B cell (primary cell): ENCODE data around the gene MALRD1. TPM values are rescaled to one million over a fixed set of nuclear protein-coding genes. Genes with fewer than 3 reads are reported as not detected.

Experiments used
- ATAC-seq: fragments of 200-7000 bp; cut with Tn5 transposase; one replicate; pipeline ENCODE4 v1.10.0; 2021; ENCODE audit warnings: low read depth, mild to moderate bottlenecking, moderate number of reproducible peaks, moderate library complexity
- CTCF ChIA-PET: fragments of 350-600 bp; sonication (Branson Sonifier 250); formaldehyde crosslinking; loops from one replicate; lab custom pipeline; 2021; ENCODE audit warnings: antibody characterized with exemption, inconsistent platforms; lab: Charles Lee
- POLR2A ChIA-PET: fragments of 350-600 bp; sonication (Branson Sonifier 250); formaldehyde crosslinking; loops from one replicate; lab custom pipeline; 2021; ENCODE audit warnings: antibody characterized with exemption; lab: Charles Lee
- DNase-seq: peaks from one replicate; pipeline ENCODE4 v3.0.0; 2013
- H2AFZ ChIP-seq: 2 replicates; pipeline ENCODE4 v1.6.1; 2012; ENCODE audit warnings: mild to moderate bottlenecking, low read depth, low read length; ENCODE audit not compliant: insufficient read depth, poor library complexity, severe bottlenecking
- H3K27ac ChIP-seq, 2 donors: 1 replicate in 1 of 2; 2 replicates in 1 of 2; pipeline ENCODE4 v1.5.1; 2012 to 2013; ENCODE audit warnings: low read length in 2 of 2, mild to moderate bottlenecking in 2 of 2, moderate library complexity in 1 of 2
- H3K27me3 ChIP-seq, 4 experiments: fragments of 200-600 bp in 1 of 4; sonication (generic) in 1 of 4; replicated peaks in 1 of 4; 1 replicate in 2 of 4; 2 replicates in 2 of 4; pipeline versions ENCODE4 v1.6.1 to v1.7.0; 2013 to 2016; ENCODE audit warnings: low read length in 3 of 4, mild to moderate bottlenecking in 2 of 4, mixed read lengths in 1 of 4, moderate library complexity in 1 of 4; ENCODE audit not compliant: insufficient read depth in 4 of 4, control insufficient read depth in 3 of 4; ENCODE audit errors: control extremely low read depth in 1 of 4
- H3K36me3 ChIP-seq, 2 experiments: replicated peaks in 1 of 2; 1 replicate in 1 of 2; 2 replicates in 1 of 2; pipeline versions ENCODE4 v1.6.1 to v1.7.1; 2013; ENCODE audit warnings: low read length in 1 of 2; ENCODE audit not compliant: insufficient read depth in 2 of 2, control insufficient read depth in 1 of 2; ENCODE audit errors: control extremely low read depth in 1 of 2, extremely low read depth in 1 of 2
- H3K4me1 ChIP-seq, 2 donors: fragments of 200-600 bp in 1 of 2; sonication (generic) in 1 of 2; 1 replicate in 1 of 2; 2 replicates in 1 of 2; pipeline versions ENCODE4 v1.5.1 to v1.6.1; 2013 to 2017; ENCODE audit warnings: low read length in 2 of 2; ENCODE audit not compliant: control insufficient read depth in 2 of 2, insufficient read depth in 2 of 2
- H3K4me2 ChIP-seq: replicated peaks from 2 replicates; pipeline ENCODE3; 2012; ENCODE audit warnings: mild to moderate bottlenecking, low read depth, low read length; ENCODE audit not compliant: poor library complexity, severe bottlenecking
- H3K4me3 ChIP-seq, 5 experiments: fragments of 200-600 bp in 1 of 5; sonication (generic) in 1 of 5; 1 replicate in 3 of 5; 2 replicates in 2 of 5; pipeline versions ENCODE4 v1.5.1 to v1.7.0; 2011 to 2016; ENCODE audit warnings: low read length in 4 of 5, mild to moderate bottlenecking in 4 of 5, low read depth in 2 of 5, control low read depth in 1 of 5, moderate library complexity in 1 of 5; ENCODE audit not compliant: insufficient read depth in 1 of 5; ENCODE audit errors: control extremely low read depth in 1 of 5, extremely low read depth in 1 of 5
- H3K79me2 ChIP-seq: fragments of 200-600 bp; sonication (generic); one replicate; pipeline ENCODE4 v1.6.0; 2016; ENCODE audit warnings: low read length; ENCODE audit not compliant: control insufficient read depth, insufficient read depth
- H3K9ac ChIP-seq: fragments of 200-600 bp; sonication (generic); 2 replicates; pipeline ENCODE4 v1.6.1; 2017; ENCODE audit warnings: mild to moderate bottlenecking, low read length, moderate library complexity
- H3K9me3 ChIP-seq, 3 donors: one replicate each; pipeline versions ENCODE4 v1.6.1 to v1.7.1; 2013; ENCODE audit warnings: low read length in 2 of 3; ENCODE audit not compliant: control insufficient read depth in 2 of 3, insufficient read depth in 1 of 3; ENCODE audit errors: control extremely low read depth in 1 of 3
- H4K20me1 ChIP-seq: 2 replicates; pipeline ENCODE4 v1.6.0; 2012; ENCODE audit warnings: mild to moderate bottlenecking, low read length; ENCODE audit not compliant: insufficient read depth, control insufficient read depth, poor library complexity, severe bottlenecking
- H3K27ac Mint-ChIP-seq: one replicate; pipeline ENCODE4 v1.8.0; 2021; ENCODE audit warnings: mixed read lengths
- H3K27me3 Mint-ChIP-seq: one replicate; pipeline ENCODE4 v1.8.0; 2021; ENCODE audit warnings: mixed read lengths
- H3K4me1 Mint-ChIP-seq: one replicate; pipeline ENCODE4 v1.8.0; 2021; ENCODE audit warnings: mixed read lengths
- H3K4me3 Mint-ChIP-seq: one replicate; pipeline ENCODE4 v1.8.0; 2021; ENCODE audit warnings: mixed read lengths
- H3K9me3 Mint-ChIP-seq: one replicate; pipeline ENCODE4 v1.8.0; 2022; ENCODE audit warnings: mixed read lengths; ENCODE audit not compliant: insufficient read depth
- CTCF ChIP-seq: fragments of 200-600 bp; IDR thresholded peaks from one replicate; pipeline ENCODE4 v1.8.0; 2022; ENCODE audit warnings: antibody characterized with exemption, mild to moderate bottlenecking
- EZH2 ChIP-seq: IDR thresholded peaks from 2 replicates; pipeline ENCODE4 v1.6.1; 2012; ENCODE audit warnings: borderline replicate concordance, low read depth, mild to moderate bottlenecking, moderate library complexity, low read length; ENCODE audit not compliant: insufficient read depth, poor library complexity, severe bottlenecking
- WGBS: methylation state at CpG from one replicate; pipeline ENCODE4 v1.1.5; 2013; ENCODE audit warnings: missing lambda C conversion rate; ENCODE audit not compliant: insufficient coverage; 5-methylcytosine and 5-hydroxymethylcytosine counted together
- intact Hi-C: fragments of 100-400 bp; cut with micrococcal nuclease; formaldehyde crosslinking; loops from one replicate; pipeline ENCODE4 v1.10.0; 2022
- polyA plus RNA-seq: library from polyadenylated mRNA; depleted of rRNA; stranded (reverse); fragments of >200 nt; gene quantifications from 2 replicates; pipeline ENCODE4 v1.2.3, GENCODE V29; 2012
- total RNA-seq, 2 donors: library from RNA; stranded (reverse); fragments of 120-200 nt in 1 of 2; gene quantifications; 1 replicate in 1 of 2; 2 replicates in 1 of 2; pipeline versions ENCODE4 v1.2.3 to v1.2.4, GENCODE V29; 2013 to 2022

MALRD1 gene
- total and polyA plus RNA-seq, 2 donors (not counting 1 experiment from before 2014, with no cell fraction given), result not detected

GRCh38 chr10:19431622-19432351, 383.2 kb downstream of the MALRD1 start:
- POLR2A ChIA-PET, result no interaction called here
- intact Hi-C loops, result no loop called here
- H3K4me3 ChIP-seq, result no peak overlapping the region
- H3K9ac ChIP-seq, result no peak overlapping the region
- ATAC-seq, result no peak
- H3K27me3 ChIP-seq, result no peaks in the 10 kb centered on the region
- no peaks in the 10 kb centered on the region for H3K27me3 Mint-ChIP-seq
- H3K27ac Mint-ChIP-seq, result no peak overlapping the region
- no peaks in the 10 kb centered on the region for H4K20me1 ChIP-seq
- H3K9me3 Mint-ChIP-seq, result peaks cover 3% of the 10 kb centered on the region
- no peak overlapping the region for H3K27ac ChIP-seq
- no peaks in the 10 kb centered on the region for H3K4me1 ChIP-seq
- WGBS, result no CpG with 5 or more reads among the region's 5 CpGs
- H3K4me2 ChIP-seq, result no peak overlapping the region
- H3K4me1 Mint-ChIP-seq, result no peaks in the 10 kb centered on the region
- no peak overlapping the region for H2AFZ ChIP-seq
- H3K4me3 Mint-ChIP-seq, result no peak overlapping the region
- H3K36me3 ChIP-seq, result no peaks in the 10 kb centered on the region
- TF ChIP-seq EZH2 (no peak), CTCF (no peak)
- DNase-seq, result no peak
- H3K9me3 ChIP-seq, result no peaks in the 10 kb centered on the region
- H3K79me2 ChIP-seq, result no peaks in the 10 kb centered on the region
- CTCF ChIA-PET, result no interaction called here

GRCh38 chr10:19449860-19450259, 401.3 kb downstream of the MALRD1 start:
- CTCF ChIA-PET, result no interaction called here
- peaks cover 3% of the 10 kb centered on the region for H3K9me3 Mint-ChIP-seq
- Histone ChIP-seq H2AFZ (no peak overlapping the region), H3K27ac (no peak overlapping the region), H3K79me2 (no peaks in the 10 kb centered on the region), H3K27me3 (no peaks in the 10 kb centered on the region), H3K4me2 (no peak overlapping the region), H3K36me3 (no peaks in the 10 kb centered on the region), H3K4me1 (no peaks in the 10 kb centered on the region), H4K20me1 (no peaks in the 10 kb centered on the region), H3K9ac (no peak overlapping the region), H3K9me3 (peaks cover 0 to 4% (median 0%) of the 10 kb centered on the region in 3 donors), H3K4me3 (no peak overlapping the region)
- DNase-seq, result no peak
- intact Hi-C loops, result no loop called here
- WGBS, result 77% methylated on average over 2 of the region's 2 CpGs
- POLR2A ChIA-PET, result no interaction called here
- ATAC-seq, result no peak
- no peak overlapping the region for H3K27ac Mint-ChIP-seq
- H3K4me3 Mint-ChIP-seq, result no peak overlapping the region
- no peaks in the 10 kb centered on the region for H3K27me3 Mint-ChIP-seq
- no peak for TF ChIP-seq CTCF
- TF ChIP-seq EZH2, result no peak
- H3K4me1 Mint-ChIP-seq, result no peaks in the 10 kb centered on the region
